ENCODE measurements around the gene ITPR1.

Gene ITPR1

GRCh38 chr3:4797201-4797705 lies 304.1 kb downstream of the ITPR1 start:
- no peaks in the 10 kb centered on the region for H3K9me3 ChIP-seq (ENCODE audit: control insufficient read depth, low read depth, low read length)
- no peaks in the 10 kb centered on the region for H3K4me1 ChIP-seq (ENCODE audit: control insufficient read depth, low read depth, low read length)
- H3K9ac ChIP-seq (ENCODE audit: low read length), result no peak overlapping the region
- no peak overlapping the region for H3K27ac ChIP-seq (ENCODE audit: low read length)
- no peaks in the 10 kb centered on the region for H3K27me3 ChIP-seq (ENCODE audit: control insufficient read depth, insufficient read depth, low read length)
- no peaks in the 10 kb centered on the region for H3K36me3 ChIP-seq (ENCODE audit: control insufficient read depth, low read depth, low read length)
- H3K4me3 ChIP-seq (ENCODE audit: low read length), result no peak overlapping the region

DNA sequence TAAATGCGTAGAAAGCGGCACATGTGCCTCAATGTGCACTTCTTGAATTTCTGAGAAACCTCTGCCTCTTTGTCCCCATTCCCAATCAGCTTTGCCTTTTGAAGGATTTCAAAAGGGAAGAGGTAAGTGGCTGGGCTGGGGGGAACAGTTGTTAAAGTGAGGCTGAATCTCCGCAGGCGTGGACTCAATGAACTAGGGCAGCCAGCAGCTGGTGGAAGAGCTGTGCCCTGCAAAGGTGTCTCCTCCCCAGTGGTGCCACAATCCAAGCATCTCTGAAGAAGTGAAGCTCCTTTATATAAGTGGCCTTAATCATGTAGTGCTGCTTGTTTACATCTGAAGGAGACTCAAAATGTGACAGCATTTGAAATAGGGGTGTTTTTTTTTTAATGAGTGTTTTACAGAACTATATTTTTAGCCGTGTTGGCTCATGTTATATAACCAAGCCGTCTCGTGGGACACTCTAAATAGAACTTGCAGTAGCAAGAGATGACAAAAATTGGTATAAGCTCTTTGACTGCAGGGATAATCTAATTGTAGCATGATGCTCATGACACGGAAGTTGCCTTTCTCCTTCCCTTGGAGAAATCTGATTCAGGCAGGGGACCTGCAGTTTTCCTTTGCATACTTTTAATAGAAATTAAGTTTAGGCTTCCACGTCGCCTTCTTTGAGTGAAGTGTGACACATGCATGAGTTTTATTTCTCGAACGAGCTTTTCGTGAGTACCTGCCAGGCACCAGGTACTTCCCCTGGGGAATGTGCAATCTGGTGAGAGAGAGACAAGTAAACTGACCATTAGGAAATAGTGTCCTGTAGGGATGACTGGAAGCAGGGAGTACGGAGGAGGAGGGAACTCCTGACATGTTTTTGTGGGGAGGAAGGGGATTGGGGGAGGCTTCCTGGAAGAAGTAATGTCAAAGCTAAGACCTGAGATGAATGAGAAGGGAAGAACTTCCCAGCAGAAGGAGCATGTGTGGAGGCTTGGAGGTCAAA lies 306.4 kb downstream of the ITPR1 start:
- Histone ChIP-seq H3K9ac (ENCODE audit: low read length) (no peak overlapping the region), H3K27ac (ENCODE audit: low read length) (no peak overlapping the region), H3K36me3 (ENCODE audit: control insufficient read depth, low read depth, low read length) (no peaks in the 10 kb centered on the region), H3K4me3 (ENCODE audit: low read length) (no peak overlapping the region), H3K4me1 (ENCODE audit: control insufficient read depth, low read depth, low read length) (no peaks in the 10 kb centered on the region), H3K9me3 (ENCODE audit: control insufficient read depth, low read depth, low read length) (no peaks in the 10 kb centered on the region), H3K27me3 (ENCODE audit: control insufficient read depth, insufficient read depth, low read length) (no peaks in the 10 kb centered on the region)

DNA sequence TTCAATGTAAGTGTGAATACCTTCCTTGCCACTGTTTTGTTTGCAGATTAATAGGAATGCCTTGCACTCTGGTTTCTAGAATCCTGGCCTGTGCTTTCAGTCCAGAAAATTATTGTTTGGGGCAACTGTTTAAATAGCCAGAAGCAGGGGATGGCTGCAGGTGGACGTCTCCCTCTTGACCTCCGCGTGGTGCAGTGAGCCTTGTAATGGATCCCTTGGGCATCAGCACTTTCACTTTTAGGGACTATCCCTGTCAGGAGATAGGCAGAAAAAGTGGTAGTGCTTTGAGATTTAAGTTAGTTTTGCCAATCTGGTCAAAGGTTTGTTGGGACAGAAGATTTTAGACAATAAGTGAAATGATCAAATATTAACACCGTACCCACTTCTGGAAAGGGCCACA lies 307.4 kb downstream of the ITPR1 start:
- no peak overlapping the region for H3K27ac ChIP-seq (ENCODE audit: low read length)

GRCh38 chr3:4801892-4802291 lies 308.7 kb downstream of the ITPR1 start:
- H3K9me3 ChIP-seq (ENCODE audit: control insufficient read depth, low read depth, low read length), result no peaks in the 10 kb centered on the region
- H3K36me3 ChIP-seq (ENCODE audit: control insufficient read depth, low read depth, low read length), result no peaks in the 10 kb centered on the region

More for the DNA sequence above, 307.4 kb downstream of the ITPR1 start:
- H3K4me1 ChIP-seq (ENCODE audit: control insufficient read depth, low read depth, low read length), result no peaks in the 10 kb centered on the region
- H3K27me3 ChIP-seq (ENCODE audit: control insufficient read depth, insufficient read depth, low read length), result no peaks in the 10 kb centered on the region
- H3K4me3 ChIP-seq (ENCODE audit: low read length), result no peak overlapping the region
- no peaks in the 10 kb centered on the region for H3K9me3 ChIP-seq (ENCODE audit: control insufficient read depth, low read depth, low read length)
- no peaks in the 10 kb centered on the region for H3K36me3 ChIP-seq (ENCODE audit: control insufficient read depth, low read depth, low read length)
- H3K9ac ChIP-seq (ENCODE audit: low read length), result no peak overlapping the region

GRCh38 chr3:4802903-4803302 lies 309.8 kb downstream of the ITPR1 start:
- Histone ChIP-seq H3K4me1 (ENCODE audit: control insufficient read depth, low read depth, low read length) (no peaks in the 10 kb centered on the region), H3K27me3 (ENCODE audit: control insufficient read depth, insufficient read depth, low read length) (no peaks in the 10 kb centered on the region), H3K27ac (ENCODE audit: low read length) (no peak overlapping the region), H3K36me3 (ENCODE audit: control insufficient read depth, low read depth, low read length) (no peaks in the 10 kb centered on the region), H3K9ac (ENCODE audit: low read length) (no peak overlapping the region), H3K4me3 (ENCODE audit: low read length) (no peak overlapping the region), H3K9me3 (ENCODE audit: control insufficient read depth, low read depth, low read length) (no peaks in the 10 kb centered on the region)

More at GRCh38 chr3:4801892-4802291, 308.7 kb downstream of the ITPR1 start:
- Histone ChIP-seq H3K4me1 (ENCODE audit: control insufficient read depth, low read depth, low read length) (no peaks in the 10 kb centered on the region), H3K9ac (ENCODE audit: low read length) (no peak overlapping the region), H3K4me3 (ENCODE audit: low read length) (no peak overlapping the region), H3K27me3 (ENCODE audit: control insufficient read depth, insufficient read depth, low read length) (no peaks in the 10 kb centered on the region), H3K27ac (ENCODE audit: low read length) (no peak overlapping the region)

GRCh38 chr3:4804161-4805058 lies 311.3 kb downstream of the ITPR1 start:
- H3K4me3 ChIP-seq (ENCODE audit: low read length), result no peak overlapping the region
- no peaks in the 10 kb centered on the region for H3K9me3 ChIP-seq (ENCODE audit: control insufficient read depth, low read depth, low read length)
- H3K36me3 ChIP-seq (ENCODE audit: control insufficient read depth, low read depth, low read length), result no peaks in the 10 kb centered on the region
- H3K4me1 ChIP-seq (ENCODE audit: control insufficient read depth, low read depth, low read length), result no peaks in the 10 kb centered on the region
- no peak overlapping the region for H3K9ac ChIP-seq (ENCODE audit: low read length)
- H3K27me3 ChIP-seq (ENCODE audit: control insufficient read depth, insufficient read depth, low read length), result no peaks in the 10 kb centered on the region
- H3K27ac ChIP-seq (ENCODE audit: low read length), result no peak overlapping the region

GRCh38 chr3:4805662-4806061 lies 312.5 kb downstream of the ITPR1 start:
- H3K27me3 ChIP-seq (ENCODE audit: control insufficient read depth, insufficient read depth, low read length), result no peaks in the 10 kb centered on the region
- no peaks in the 10 kb centered on the region for H3K4me1 ChIP-seq (ENCODE audit: control insufficient read depth, low read depth, low read length)
- no peak overlapping the region for H3K27ac ChIP-seq (ENCODE audit: low read length)
- no peaks in the 10 kb centered on the region for H3K9me3 ChIP-seq (ENCODE audit: control insufficient read depth, low read depth, low read length)
- H3K36me3 ChIP-seq (ENCODE audit: control insufficient read depth, low read depth, low read length), result no peaks in the 10 kb centered on the region
- H3K4me3 ChIP-seq (ENCODE audit: low read length), result no peak overlapping the region
- H3K9ac ChIP-seq (ENCODE audit: low read length), result no peak overlapping the region

- Histone ChIP-seq H3K4me1 (ENCODE audit: control insufficient read depth, low read depth, low read length) (no peaks in the 10 kb centered on the region), H3K27me3 (ENCODE audit: control insufficient read depth, insufficient read depth, low read length) (no peaks in the 10 kb centered on the region), H3K27ac (ENCODE audit: low read length) (no peak overlapping the region), H3K4me3 (ENCODE audit: low read length) (no peak overlapping the region), H3K9ac (ENCODE audit: low read length) (no peak overlapping the region), H3K36me3 (ENCODE audit: control insufficient read depth, low read depth, low read length) (no peaks in the 10 kb centered on the region), H3K9me3 (ENCODE audit: control insufficient read depth, low read depth, low read length) (no peaks in the 10 kb centered on the region)
Observed at GRCh38 chr3:4806535-4807108, 313.5 kb downstream of the ITPR1 start.

DNA sequence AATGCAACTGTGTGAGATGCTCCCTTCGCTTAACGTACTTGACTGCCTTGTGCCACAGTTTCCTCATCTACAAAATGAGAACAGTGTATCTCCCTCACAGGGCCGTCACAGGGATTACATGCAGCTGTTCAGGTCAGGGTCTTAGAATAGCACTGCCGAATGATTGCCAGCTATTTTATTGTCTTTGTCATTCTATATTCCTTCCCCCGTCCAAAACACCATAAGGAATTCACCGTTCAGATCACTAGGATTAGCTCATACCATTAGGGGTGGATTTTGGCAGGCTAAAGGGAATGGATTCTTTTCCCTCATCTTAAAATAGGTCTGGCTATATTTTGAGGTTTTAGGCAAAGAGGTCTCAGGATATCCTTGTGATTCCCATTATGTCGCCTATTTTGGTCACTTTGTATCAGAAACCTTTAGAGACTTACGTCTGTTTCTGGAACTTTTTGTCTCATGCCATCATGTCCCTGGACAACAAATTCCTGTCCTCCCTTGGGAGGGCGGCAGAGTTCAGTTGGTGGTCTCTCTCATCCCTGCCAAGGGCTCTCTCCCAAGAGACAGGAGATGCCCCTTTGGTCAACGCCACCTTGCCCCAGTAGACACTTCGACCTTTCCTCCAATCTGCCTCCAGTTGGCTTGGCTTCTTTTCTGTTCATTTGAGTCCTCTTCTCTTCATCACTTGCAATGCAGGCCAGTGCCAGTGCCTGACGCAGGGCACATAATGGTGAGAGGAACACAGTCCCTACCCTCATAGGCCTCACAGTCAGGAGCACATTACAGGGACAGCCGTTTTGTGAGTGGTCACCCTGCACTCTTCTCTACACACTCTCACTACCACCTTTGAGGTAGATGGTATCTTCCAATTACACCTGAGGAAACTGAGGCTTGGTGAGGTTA lies 314.5 kb downstream of the ITPR1 start:
- H3K9me3 ChIP-seq (ENCODE audit: control insufficient read depth, low read depth, low read length), result no peaks in the 10 kb centered on the region
- no peak overlapping the region for H3K9ac ChIP-seq (ENCODE audit: low read length)
- H3K4me3 ChIP-seq (ENCODE audit: low read length), result no peak overlapping the region
- H3K27me3 ChIP-seq (ENCODE audit: control insufficient read depth, insufficient read depth, low read length), result no peaks in the 10 kb centered on the region
- H3K36me3 ChIP-seq (ENCODE audit: control insufficient read depth, low read depth, low read length), result no peaks in the 10 kb centered on the region
- no peak overlapping the region for H3K27ac ChIP-seq (ENCODE audit: low read length)
- H3K4me1 ChIP-seq (ENCODE audit: control insufficient read depth, low read depth, low read length), result no peaks in the 10 kb centered on the region

DNA sequence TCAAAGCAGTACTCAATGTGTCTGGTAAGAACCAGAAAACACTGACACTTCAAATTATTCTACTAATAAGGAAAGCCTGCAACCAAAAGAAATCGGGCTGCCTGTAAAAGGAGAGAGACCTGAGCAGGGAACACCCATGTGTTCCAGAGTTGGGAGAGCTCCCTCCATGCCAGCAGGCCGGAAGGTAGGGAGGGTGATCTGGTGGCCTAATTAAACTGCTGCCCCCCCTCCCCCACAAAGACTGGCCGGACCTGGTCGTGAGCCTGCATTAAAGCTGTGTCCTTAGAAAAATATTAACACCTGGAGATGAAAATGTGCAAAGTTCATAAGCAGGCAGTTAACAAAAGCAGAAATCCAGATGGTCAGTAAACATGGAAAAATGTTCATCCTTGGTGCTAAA lies 315.5 kb downstream of the ITPR1 start:
- Histone ChIP-seq H3K4me1 (ENCODE audit: control insufficient read depth, low read depth, low read length) (no peaks in the 10 kb centered on the region), H3K4me3 (ENCODE audit: low read length) (no peak overlapping the region), H3K9ac (ENCODE audit: low read length) (no peak overlapping the region), H3K36me3 (ENCODE audit: control insufficient read depth, low read depth, low read length) (no peaks in the 10 kb centered on the region), H3K27ac (ENCODE audit: low read length) (no peak overlapping the region), H3K27me3 (ENCODE audit: control insufficient read depth, insufficient read depth, low read length) (no peaks in the 10 kb centered on the region), H3K9me3 (ENCODE audit: control insufficient read depth, low read depth, low read length) (no peaks in the 10 kb centered on the region)
